GM18517 (cell line): ENCODE measurements around the gene ITPK1.

Experiments used
- ATAC-seq: cut with Tn5 transposase; IDR thresholded peaks from one replicate; pipeline ENCODE4 v1.9.1; 2021; ENCODE audit warnings: mild to moderate bottlenecking, moderate library complexity; ENCODE audit not compliant: unreplicated experiment

ITPK1 gene

GRCh38 chr14:92942576-92942975 lies 173.1 kb downstream of the ITPK1 start:
- ATAC-seq: no peak

- no peak for ATAC-seq
Observed at GRCh38 chr14:92942136-92942535, 173.6 kb downstream of the ITPK1 start.

- no peak for ATAC-seq
Observed at GRCh38 chr14:92941531-92941930, 174.2 kb downstream of the ITPK1 start.

- no peak for ATAC-seq
Observed at GRCh38 chr14:92940543-92940942, 175.2 kb downstream of the ITPK1 start.

- ATAC-seq: no peak
Observed at GRCh38 chr14:92939699-92940098, 176.0 kb downstream of the ITPK1 start.

GRCh38 chr14:92938890-92939671 lies 176.6 kb downstream of the ITPK1 start:
- no peak for ATAC-seq

- no peak for ATAC-seq
Observed at GRCh38 chr14:92938235-92938875, 177.4 kb downstream of the ITPK1 start.

GRCh38 chr14:92937051-92937937 lies 178.4 kb downstream of the ITPK1 start:
- ATAC-seq: no peak

GRCh38 chr14:92936085-92936484 lies 179.6 kb downstream of the ITPK1 start:
- no peak for ATAC-seq

- ATAC-seq: no peak
Observed at GRCh38 chr14:92935446-92935845, 180.3 kb downstream of the ITPK1 start.

GRCh38 chr14:92934196-92935085 lies 181.3 kb downstream of the ITPK1 start:
- no peak for ATAC-seq

GRCh38 chr14:92933481-92933880 lies 182.2 kb downstream of the ITPK1 start:
- ATAC-seq: no peak

GRCh38 chr14:92932448-92933395 lies 183.0 kb downstream of the ITPK1 start:
- ATAC-seq: no peak

- ATAC-seq: no peak
Observed at GRCh38 chr14:92931681-92932447, 183.9 kb downstream of the ITPK1 start.

GRCh38 chr14:92930737-92931602 lies 184.8 kb downstream of the ITPK1 start:
- ATAC-seq: no peak

- no peak for ATAC-seq
Observed at GRCh38 chr14:92929689-92930608, 185.8 kb downstream of the ITPK1 start.
